ENCODE measurements around the gene BDP1. TPM values are rescaled to one million over a fixed set of nuclear protein-coding genes. Genes with fewer than 3 reads are reported as not detected.
"Not testable (repeated sequence)": the region's sequence is repeated elsewhere in the genome, so short reads cannot be mapped to it uniquely, and the experiment has no call there.

Gene BDP1
- polyA plus RNA-seq, 2 donors = 5.8 to 9.1 TPM

DNA sequence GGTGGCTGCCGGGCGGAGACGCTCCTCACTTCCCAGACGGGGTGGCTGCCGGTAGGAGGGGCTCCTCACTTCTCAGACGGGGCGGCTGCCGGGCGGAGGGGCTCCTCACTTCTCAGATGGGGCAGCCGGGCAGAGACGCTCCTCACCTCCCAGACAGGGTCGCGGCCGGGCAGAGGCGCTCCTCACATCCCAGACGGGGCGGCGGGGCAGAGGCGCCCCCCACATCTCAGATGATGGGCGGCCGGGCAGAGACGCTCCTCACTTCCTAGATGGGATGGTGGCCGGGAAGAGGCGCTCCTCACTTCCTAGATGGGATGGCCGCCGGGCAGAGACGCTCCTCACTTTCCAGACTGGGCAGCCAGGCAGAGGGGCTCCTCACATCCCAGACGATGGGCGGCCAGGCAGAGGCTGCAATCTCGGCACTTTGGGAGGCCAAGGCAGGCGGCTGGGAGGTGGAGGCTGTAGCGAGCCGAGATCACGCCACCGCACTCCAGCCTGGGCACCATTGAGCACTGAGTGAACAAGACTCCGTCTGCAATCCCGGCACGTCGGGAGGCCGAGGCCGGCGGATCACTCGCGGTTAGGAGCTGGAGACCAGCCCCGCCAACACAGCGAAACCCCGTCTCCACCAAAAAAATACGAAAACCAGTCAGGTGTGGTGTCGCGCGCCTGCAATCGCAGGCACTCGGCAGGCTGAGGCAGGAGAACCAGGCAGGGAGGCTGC lies 96.7 kb downstream of the BDP1 start:
- not testable (repeated sequence) for H3K27ac ChIP-seq (ENCODE audit: low read depth in 2 of 2, low read length in 1 of 2); H3K36me3 ChIP-seq (ENCODE audit: control insufficient read depth in 2 of 2, insufficient read depth in 2 of 2, low read length in 1 of 2); H3K9me3 ChIP-seq (ENCODE audit: control insufficient read depth in 2 of 2, insufficient read depth in 1 of 2, low read depth in 1 of 2, low read length in 1 of 2); H3K27me3 ChIP-seq (ENCODE audit: control insufficient read depth in 1 of 2, insufficient read depth in 2 of 2, low read length in 2 of 2); H3K4me3 ChIP-seq (ENCODE audit: low read depth in 1 of 2, low read length in 2 of 2); H3K4me1 ChIP-seq (ENCODE audit: control insufficient read depth in 2 of 2, insufficient read depth in 2 of 2, low read length in 1 of 2)
- WGBS, 2 donors = 96 to 97% methylated on average over 31 to 53 of the region's 53 CpGs

DNA sequence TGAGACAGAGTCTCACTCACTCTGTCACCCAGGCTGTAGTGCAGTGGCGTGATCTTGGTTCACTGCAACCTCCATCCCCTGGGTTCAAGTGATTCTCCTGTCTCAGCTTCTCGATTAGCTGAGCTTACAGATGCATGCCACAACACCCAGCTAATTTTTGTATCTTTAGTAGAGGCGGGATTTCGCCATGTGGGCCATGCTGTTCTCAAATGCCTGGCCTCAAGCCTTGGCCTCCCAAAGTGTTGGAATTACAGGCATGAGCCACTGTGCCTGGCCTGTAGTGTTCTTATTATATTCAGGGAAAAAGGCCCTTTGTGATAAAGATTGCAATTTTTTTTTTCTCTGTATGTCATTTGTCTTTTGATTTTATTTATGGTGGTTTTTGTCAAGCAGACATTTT lies 107.7 kb downstream of the BDP1 start:
- Histone ChIP-seq H3K36me3 (ENCODE audit: control insufficient read depth in 2 of 2, insufficient read depth in 2 of 2, low read length in 1 of 2) (peaks cover 0 to 4% of the 10 kb centered on the region in 2 donors), H3K27me3 (ENCODE audit: control insufficient read depth in 1 of 2, insufficient read depth in 2 of 2, low read length in 2 of 2) (no peaks in the 10 kb centered on the region), H3K27ac (ENCODE audit: low read depth in 2 of 2, low read length in 1 of 2) (no peak overlapping the region), H3K4me1 (ENCODE audit: control insufficient read depth in 2 of 2, insufficient read depth in 2 of 2, low read length in 1 of 2) (no peaks in the 10 kb centered on the region), H3K9me3 (ENCODE audit: control insufficient read depth in 2 of 2, insufficient read depth in 1 of 2, low read depth in 1 of 2, low read length in 1 of 2) (no peaks in the 10 kb centered on the region), H3K4me3 (ENCODE audit: low read depth in 1 of 2, low read length in 2 of 2) (no peak overlapping the region)
- 98 to 99% methylated on average over 4 of the region's 4 CpGs for WGBS, 2 donors

DNA sequence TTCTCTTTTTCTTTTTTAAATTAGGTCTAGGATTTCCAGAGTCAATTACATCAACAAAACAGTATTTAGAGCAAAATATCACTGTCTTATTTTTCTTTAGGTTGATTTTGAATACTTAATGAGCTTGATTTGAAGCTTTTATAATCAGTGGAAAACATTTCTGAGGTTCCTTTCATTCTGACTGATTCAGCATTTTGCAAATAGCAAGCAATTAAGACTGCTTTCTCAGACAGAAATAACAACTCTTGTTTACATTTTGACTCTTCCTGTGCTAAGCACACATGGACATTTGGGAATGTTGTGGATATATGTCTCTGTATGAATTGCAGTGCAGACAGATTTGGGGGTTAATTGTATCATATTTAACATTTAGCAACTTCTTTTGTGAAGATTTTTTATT lies 109.4 kb downstream of the BDP1 start:
- Histone ChIP-seq H3K27ac (ENCODE audit: low read depth in 2 of 2, low read length in 1 of 2) (no peak overlapping the region), H3K9me3 (ENCODE audit: control insufficient read depth in 2 of 2, insufficient read depth in 1 of 2, low read depth in 1 of 2, low read length in 1 of 2) (no peaks in the 10 kb centered on the region), H3K27me3 (ENCODE audit: control insufficient read depth in 1 of 2, insufficient read depth in 2 of 2, low read length in 2 of 2) (no peaks in the 10 kb centered on the region), H3K4me3 (ENCODE audit: low read depth in 1 of 2, low read length in 2 of 2) (no peak overlapping the region), H3K36me3 (ENCODE audit: control insufficient read depth in 2 of 2, insufficient read depth in 2 of 2, low read length in 1 of 2) (peaks cover 0 to 7% of the 10 kb centered on the region in 2 donors), H3K4me1 (ENCODE audit: control insufficient read depth in 2 of 2, insufficient read depth in 2 of 2, low read length in 1 of 2) (no peaks in the 10 kb centered on the region)

DNA sequence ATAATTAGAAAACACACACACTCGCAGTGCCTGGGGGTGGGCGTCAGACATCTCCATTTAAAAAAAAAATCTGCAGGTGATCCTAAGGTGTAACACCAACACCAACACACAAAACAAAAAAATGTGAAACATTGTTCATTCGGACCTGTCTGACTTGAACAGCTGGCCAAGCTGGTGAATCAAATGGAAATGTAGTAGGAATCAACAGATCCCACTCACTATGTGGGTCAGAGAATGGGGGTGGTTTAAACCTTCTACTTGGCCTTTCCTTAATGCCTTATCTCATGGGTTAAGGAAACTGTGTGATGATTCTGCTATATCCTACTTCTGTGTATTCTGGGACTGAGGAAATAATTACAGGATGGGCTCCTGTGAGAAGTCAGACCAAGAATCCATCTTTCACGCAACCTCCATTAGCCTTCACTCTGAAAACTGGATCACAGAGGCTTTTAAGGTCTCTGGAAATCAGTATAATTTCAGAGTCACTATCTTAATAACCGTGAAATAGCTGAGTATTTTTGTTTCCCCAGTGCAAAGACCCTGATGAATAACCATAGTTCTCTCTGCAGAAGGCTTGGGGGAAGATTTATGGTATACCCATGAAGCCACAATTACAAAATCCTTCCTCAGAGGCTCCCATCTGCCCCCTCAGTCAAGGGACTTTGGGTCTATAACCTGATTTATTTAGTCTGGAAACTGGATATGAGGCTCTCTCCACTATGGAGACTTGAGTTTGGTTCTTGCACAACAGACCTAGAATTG lies 114.5 kb downstream of the BDP1 start:
- H3K9me3 ChIP-seq (ENCODE audit: control insufficient read depth in 2 of 2, insufficient read depth in 1 of 2, low read depth in 1 of 2, low read length in 1 of 2) = no peaks in the 10 kb centered on the region
- H3K27ac ChIP-seq (ENCODE audit: low read depth in 2 of 2, low read length in 1 of 2) = no peak overlapping the region
- no peaks in the 10 kb centered on the region for H3K27me3 ChIP-seq (ENCODE audit: control insufficient read depth in 1 of 2, insufficient read depth in 2 of 2, low read length in 2 of 2)
- peaks cover 0 to 5% of the 10 kb centered on the region in 2 donors for H3K36me3 ChIP-seq (ENCODE audit: control insufficient read depth in 2 of 2, insufficient read depth in 2 of 2, low read length in 1 of 2)
- H3K4me3 ChIP-seq (ENCODE audit: low read depth in 1 of 2, low read length in 2 of 2) = no peak overlapping the region
- WGBS, 2 donors = 75 to 89% methylated on average over 5 of the region's 5 CpGs
- H3K4me1 ChIP-seq (ENCODE audit: control insufficient read depth in 2 of 2, insufficient read depth in 2 of 2, low read length in 1 of 2) = no peaks in the 10 kb centered on the region

DNA sequence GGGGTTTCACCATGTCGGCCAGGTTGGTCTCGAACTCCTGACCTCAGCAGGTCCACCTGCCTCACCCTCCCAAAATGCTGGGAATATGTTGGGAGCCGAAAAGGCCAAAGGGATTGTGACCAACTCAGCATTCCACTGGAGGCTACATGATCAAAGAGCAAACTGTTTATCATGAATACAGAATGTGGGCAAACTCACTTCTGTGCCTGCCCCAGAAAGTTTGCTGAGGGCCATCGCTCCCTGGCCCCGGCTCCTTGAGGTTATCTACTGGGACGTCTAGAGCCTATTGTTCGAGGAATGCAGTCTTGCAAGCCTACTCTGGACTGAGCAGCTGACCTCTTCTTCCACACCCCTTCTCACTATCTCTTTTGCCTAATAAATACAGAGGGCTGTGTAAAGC lies 116.4 kb downstream of the BDP1 start:
- not testable (repeated sequence) for H3K27ac ChIP-seq (ENCODE audit: low read depth in 2 of 2, low read length in 1 of 2); H3K9me3 ChIP-seq (ENCODE audit: control insufficient read depth in 2 of 2, insufficient read depth in 1 of 2, low read depth in 1 of 2, low read length in 1 of 2); H3K36me3 ChIP-seq (ENCODE audit: control insufficient read depth in 2 of 2, insufficient read depth in 2 of 2, low read length in 1 of 2); H3K4me3 ChIP-seq (ENCODE audit: low read depth in 1 of 2, low read length in 2 of 2); H3K4me1 ChIP-seq (ENCODE audit: control insufficient read depth in 2 of 2, insufficient read depth in 2 of 2, low read length in 1 of 2); H3K27me3 ChIP-seq (ENCODE audit: control insufficient read depth in 1 of 2, insufficient read depth in 2 of 2, low read length in 2 of 2)
- whole genome bisulfite sequencing, 2 donors = 87 to 88% methylated on average over 7 of the region's 7 CpGs

DNA sequence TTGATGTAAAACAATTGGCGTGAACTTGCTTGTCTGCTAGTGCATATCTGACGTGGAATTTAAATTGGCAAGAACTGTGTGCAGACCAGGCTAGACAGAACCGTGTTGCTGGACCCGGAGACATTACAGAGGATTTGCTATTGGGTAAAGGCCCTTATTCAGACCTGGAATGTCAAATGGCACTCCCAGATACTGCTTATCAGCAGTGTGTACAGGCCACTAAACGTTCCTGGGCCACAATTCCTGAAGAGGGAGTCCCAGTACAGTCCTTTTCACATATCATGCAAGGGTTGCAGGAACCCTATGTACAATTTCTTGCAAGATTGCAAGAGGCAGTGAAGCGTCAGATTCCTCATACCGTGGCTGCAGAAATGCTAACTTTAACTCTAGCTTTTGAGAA lies 118.1 kb downstream of the BDP1 start:
- no peaks in the 10 kb centered on the region for H3K9me3 ChIP-seq (ENCODE audit: control insufficient read depth in 2 of 2, insufficient read depth in 1 of 2, low read depth in 1 of 2, low read length in 1 of 2)
- 75 to 77% methylated on average over 7 of the region's 7 CpGs for WGBS, 2 donors
- no peak overlapping the region for H3K4me3 ChIP-seq (ENCODE audit: low read depth in 1 of 2, low read length in 2 of 2)
- H3K27ac ChIP-seq (ENCODE audit: low read depth in 2 of 2, low read length in 1 of 2) = no peak overlapping the region
- H3K36me3 ChIP-seq (ENCODE audit: control insufficient read depth in 2 of 2, insufficient read depth in 2 of 2, low read length in 1 of 2) = peaks cover 2 to 5% of the 10 kb centered on the region in 2 donors
- H3K27me3 ChIP-seq (ENCODE audit: control insufficient read depth in 1 of 2, insufficient read depth in 2 of 2, low read length in 2 of 2) = no peaks in the 10 kb centered on the region
- no peaks in the 10 kb centered on the region for H3K4me1 ChIP-seq (ENCODE audit: control insufficient read depth in 2 of 2, insufficient read depth in 2 of 2, low read length in 1 of 2)

DNA sequence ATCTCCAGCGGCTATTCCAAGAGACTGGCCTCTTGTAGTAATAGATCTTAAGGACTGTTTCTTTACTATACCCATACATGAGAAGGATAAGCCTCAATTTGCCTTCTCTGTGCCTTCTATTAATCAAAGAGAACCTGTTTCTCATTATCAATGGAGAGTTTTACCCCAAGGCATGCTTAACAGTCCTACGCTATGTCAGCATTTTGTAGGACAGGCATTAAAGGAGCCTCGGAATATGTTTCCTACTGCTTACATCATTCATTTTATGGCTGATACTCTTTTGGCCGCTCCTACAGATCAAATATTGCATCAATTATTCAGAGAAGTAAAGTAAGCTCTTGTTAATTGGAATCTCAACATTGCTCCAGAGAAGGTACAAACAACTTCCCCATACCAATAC lies 120.1 kb downstream of the BDP1 start:
- not testable (repeated sequence) for H3K4me1 ChIP-seq (ENCODE audit: control insufficient read depth in 2 of 2, insufficient read depth in 2 of 2, low read length in 1 of 2); H3K27me3 ChIP-seq (ENCODE audit: control insufficient read depth in 1 of 2, insufficient read depth in 2 of 2, low read length in 2 of 2); H3K36me3 ChIP-seq (ENCODE audit: control insufficient read depth in 2 of 2, insufficient read depth in 2 of 2, low read length in 1 of 2); H3K27ac ChIP-seq (ENCODE audit: low read depth in 2 of 2, low read length in 1 of 2); H3K9me3 ChIP-seq (ENCODE audit: control insufficient read depth in 2 of 2, insufficient read depth in 1 of 2, low read depth in 1 of 2, low read length in 1 of 2); H3K4me3 ChIP-seq (ENCODE audit: low read depth in 1 of 2, low read length in 2 of 2)
- 93 to 96% methylated on average over 4 of the region's 4 CpGs for WGBS, 2 donors

DNA sequence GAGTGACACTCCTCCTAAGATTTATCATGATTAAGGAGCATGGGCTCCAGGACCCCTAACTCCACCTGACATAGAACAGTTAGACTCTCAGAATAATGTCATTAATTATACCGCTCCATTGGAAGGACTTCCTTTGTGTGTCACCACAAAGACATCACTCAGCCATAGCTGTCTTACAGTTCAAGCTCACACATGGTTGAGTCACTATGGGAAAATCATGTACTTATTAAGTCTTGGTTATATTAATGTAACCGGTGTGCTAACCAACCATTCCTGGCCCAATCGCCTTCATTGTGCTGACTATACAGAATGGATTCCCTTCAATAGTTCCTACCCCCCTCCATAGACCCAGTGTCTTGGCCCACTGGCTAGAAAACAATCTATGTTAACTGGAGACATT lies 120.8 kb downstream of the BDP1 start:
- no peak overlapping the region for H3K27ac ChIP-seq (ENCODE audit: low read depth in 2 of 2, low read length in 1 of 2)
- WGBS, 2 donors = 94 to 96% methylated on average over 3 of the region's 3 CpGs
- H3K36me3 ChIP-seq (ENCODE audit: control insufficient read depth in 2 of 2, insufficient read depth in 2 of 2, low read length in 1 of 2) = peaks cover 2 to 5% of the 10 kb centered on the region in 2 donors
- H3K9me3 ChIP-seq (ENCODE audit: control insufficient read depth in 2 of 2, insufficient read depth in 1 of 2, low read depth in 1 of 2, low read length in 1 of 2) = no peaks in the 10 kb centered on the region
- no peaks in the 10 kb centered on the region for H3K4me1 ChIP-seq (ENCODE audit: control insufficient read depth in 2 of 2, insufficient read depth in 2 of 2, low read length in 1 of 2)
- no peaks in the 10 kb centered on the region for H3K27me3 ChIP-seq (ENCODE audit: control insufficient read depth in 1 of 2, insufficient read depth in 2 of 2, low read length in 2 of 2)
- H3K4me3 ChIP-seq (ENCODE audit: low read depth in 1 of 2, low read length in 2 of 2) = no peak overlapping the region

DNA sequence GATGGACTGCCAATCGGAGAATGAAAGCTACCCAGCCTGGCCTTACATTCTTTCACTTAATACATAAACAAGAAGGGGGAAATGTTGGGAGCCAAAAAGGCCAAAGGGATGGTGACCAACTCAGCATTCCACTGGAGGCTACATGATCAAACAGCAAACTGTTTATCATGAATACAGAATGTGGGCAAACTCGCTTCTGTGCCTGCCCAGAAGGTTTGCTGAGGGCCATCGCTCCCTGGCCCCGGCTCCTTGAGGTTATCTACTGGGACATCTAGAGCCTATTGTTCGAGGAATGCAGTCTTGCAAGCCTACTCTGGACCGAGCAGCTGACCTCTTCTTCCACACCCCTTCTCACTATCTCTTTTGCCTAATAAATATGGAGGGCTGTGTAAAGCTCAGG lies 122.4 kb downstream of the BDP1 start:
- not testable (repeated sequence) for H3K9me3 ChIP-seq (ENCODE audit: control insufficient read depth in 2 of 2, insufficient read depth in 1 of 2, low read depth in 1 of 2, low read length in 1 of 2); H3K4me1 ChIP-seq (ENCODE audit: control insufficient read depth in 2 of 2, insufficient read depth in 2 of 2, low read length in 1 of 2); H3K4me3 ChIP-seq (ENCODE audit: low read depth in 1 of 2, low read length in 2 of 2); H3K36me3 ChIP-seq (ENCODE audit: control insufficient read depth in 2 of 2, insufficient read depth in 2 of 2, low read length in 1 of 2); H3K27ac ChIP-seq (ENCODE audit: low read depth in 2 of 2, low read length in 1 of 2); H3K27me3 ChIP-seq (ENCODE audit: control insufficient read depth in 1 of 2, insufficient read depth in 2 of 2, low read length in 2 of 2)
- 83 to 91% methylated on average over 6 of the region's 6 CpGs for WGBS, 2 donors
